GM19035 (cell line): Measurements from ENCODE around the gene RTN4R.

Source experiments
- ATAC-seq: cut with Tn5 transposase; IDR thresholded peaks from one replicate; pipeline ENCODE4 v1.9.1; 2021; ENCODE audit not compliant: unreplicated experiment

Gene RTN4R

DNA sequence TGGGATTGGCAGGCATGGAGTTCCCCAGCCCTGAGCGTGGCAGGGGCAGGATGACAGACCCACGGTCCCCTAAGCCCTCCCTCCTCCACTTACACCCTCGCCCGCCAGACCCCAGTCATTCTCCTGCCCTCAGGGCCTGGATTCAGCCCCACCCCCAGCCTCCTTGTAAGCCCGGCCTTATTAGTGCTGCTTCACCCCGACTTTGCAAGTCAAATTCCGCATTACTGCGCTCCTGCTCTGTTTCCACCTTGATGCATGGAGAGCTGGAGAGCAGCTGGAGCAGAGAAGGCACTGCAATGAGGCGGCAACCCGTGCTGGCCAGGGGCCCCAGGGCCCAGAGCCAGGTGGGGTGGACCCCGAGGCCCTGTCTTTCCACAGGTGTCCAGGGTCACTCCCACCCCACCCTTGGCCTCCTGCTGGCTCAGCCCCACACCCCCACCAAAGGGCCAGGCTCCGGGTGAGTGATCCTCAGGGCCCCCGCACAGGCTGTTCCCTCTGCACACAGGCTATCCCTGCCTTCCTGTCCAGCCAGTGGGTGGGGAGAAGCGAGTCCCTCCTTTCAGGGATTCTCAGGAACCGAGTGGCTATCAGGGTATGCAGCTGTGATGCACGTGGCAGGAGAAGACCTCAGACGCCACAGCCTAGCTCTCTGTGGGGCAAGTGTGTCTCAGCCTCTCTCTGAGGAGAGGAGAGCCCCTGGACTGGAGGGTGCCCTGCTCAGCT is 36.4 kb downstream of the RTN4R start:
- ATAC-seq = no peak

- ATAC-seq = no peak
These were observed 37.2 kb downstream of the RTN4R start for GRCh38 chr22:20230777-20231420.

DNA sequence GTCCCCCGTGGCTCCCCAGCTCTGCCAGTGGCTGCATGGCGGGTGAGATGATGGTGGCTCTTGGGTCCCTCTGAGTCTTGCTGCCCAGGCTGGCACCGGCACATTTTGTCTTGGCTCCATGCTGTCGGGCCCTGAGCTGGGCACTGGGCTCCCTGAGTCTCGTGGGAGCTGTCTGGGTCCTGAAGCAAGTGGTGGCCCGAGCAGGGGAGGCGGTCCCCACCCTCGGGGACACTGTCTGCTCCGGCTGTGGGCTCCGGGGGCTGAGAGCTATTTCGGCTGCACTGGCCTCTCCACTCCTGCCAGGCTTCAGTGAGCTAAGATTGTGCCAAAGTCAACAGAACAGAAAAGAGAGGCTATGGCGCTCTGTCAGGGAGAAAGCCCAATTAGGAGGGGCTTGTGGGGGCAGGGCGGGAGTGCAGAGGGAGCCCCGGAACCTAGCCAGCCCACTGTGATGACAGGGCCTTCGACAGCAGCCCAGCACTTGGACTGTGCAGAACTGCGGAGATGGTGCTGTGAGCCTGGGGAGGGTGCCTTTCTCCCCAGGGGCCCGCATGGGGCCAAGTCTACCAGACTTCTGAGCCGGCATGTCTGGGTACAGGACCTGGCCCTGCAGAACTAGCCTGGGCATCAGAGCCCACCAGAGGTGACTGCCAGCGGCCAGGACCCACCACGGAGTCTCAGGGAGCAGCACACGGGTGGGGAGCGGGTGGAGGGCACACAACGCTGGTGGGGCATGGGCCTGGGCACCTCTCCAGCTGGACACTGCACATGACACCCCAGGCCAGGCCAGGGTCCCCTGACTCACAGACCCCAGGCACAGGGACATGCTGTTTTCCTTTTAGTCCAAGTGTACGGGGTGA is 38.0 kb downstream of the RTN4R start:
- ATAC-seq = no peak

GRCh38 chr22:20228939-20229272 is 39.2 kb downstream of the RTN4R start:
- no peak for ATAC-seq

DNA sequence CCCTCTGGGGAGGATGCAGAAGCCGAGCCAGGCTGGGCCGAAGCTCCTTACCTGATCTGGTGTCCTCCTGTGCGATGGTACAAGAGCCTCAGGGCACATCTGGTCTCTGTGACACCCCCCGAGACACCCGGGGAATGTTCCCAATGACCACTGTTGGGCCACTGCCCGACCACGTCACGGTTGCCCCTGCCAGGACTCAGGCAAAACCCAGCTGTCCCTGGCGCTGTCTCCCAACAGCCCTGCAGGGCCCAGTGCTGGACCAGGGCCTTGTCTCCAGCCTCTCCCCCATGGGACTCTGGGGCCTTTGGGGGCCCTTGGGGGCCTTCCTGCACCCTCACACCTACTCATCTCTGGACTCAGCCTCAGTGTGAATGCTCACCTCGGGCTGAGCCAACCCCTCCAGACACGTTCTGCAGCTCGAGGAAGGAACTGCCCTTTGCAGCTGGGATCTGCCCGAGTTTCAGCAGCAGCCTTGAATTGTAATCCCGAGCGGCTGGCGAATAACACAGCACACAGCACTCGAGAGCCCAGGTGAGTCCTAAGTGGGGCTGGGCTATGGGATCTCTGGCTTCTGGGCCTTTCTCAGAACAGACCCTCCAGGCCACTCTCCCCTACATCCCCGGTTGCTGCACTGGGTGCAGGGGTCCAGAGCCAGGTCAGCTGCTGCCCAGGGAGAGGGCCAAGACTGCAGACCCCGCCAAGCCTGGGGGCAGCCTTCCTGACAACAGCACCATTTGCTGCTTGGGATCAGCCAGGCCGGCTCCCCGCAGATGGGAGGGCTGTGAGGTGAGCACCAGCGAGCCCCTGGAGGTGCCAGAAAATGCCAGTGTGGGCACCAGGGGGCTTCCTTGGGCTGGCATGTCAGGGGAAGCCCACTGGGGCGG is 39.8 kb downstream of the RTN4R start:
- ATAC-seq = no peak

DNA sequence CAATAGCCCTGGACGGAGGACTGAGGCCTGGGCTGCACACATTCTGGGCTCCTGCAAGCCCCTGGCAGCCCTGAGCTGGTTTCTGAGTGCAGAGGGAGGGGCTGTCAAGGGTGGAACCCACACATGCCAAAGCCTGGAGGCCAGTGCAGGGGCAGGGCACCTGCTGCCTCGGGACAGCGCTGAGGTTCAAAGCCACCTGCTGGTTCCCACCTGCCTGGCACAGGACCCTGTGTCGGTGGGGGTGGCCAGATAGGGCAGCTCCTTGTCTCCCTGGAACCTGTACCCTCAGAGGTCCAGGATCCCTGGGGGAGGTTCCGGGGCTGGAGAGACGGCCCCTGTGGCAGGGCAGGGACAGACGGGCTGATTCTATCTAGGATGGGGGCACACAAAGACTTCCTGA is 40.8 kb downstream of the RTN4R start:
- no peak for ATAC-seq

- ATAC-seq = no peak
These were observed 41.3 kb downstream of the RTN4R start for GRCh38 chr22:20226760-20227350.

DNA sequence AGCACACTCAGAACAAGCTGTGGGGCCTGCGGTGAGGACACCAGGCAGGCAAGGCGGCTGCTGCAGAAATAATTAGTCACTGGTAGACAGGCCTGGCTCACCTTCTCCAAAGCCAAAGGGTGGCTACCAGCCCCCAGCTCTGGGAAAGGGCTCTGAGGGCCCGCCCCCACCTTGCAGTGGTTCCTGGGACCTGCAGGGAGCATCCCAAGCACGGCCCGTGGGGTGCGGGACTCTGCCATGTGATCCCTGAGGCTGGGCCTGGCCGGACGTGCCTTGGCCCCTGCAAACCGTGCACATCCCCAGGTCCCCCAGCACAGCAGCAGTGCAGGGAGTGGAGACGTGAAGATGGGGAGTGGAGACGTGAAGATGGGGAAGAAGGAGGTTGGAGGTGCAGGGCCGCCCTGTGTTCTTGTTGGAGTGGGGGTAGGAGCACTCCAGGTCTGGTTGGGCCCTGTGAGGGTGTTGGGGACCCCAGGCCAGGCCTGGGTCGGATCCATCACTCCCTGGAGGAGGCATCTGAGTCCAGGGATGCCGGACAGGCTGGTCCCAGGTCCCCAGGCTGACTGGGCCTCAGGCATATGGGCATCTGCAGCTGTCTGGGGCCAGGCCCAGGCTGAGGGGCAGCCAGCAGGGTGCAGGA is 41.9 kb downstream of the RTN4R start:
- ATAC-seq = no peak

DNA sequence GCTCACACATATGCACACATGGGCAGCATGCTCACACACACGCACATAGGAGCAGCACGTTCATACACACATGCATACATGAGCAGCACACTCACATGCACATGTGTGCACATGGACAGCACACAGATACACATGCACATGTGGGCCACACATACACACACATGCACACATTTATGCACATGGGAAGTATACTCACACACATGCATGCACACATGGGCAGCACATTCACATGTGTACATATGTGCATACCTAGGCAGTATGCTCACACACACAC is 42.5 kb downstream of the RTN4R start:
- no peak for ATAC-seq

DNA sequence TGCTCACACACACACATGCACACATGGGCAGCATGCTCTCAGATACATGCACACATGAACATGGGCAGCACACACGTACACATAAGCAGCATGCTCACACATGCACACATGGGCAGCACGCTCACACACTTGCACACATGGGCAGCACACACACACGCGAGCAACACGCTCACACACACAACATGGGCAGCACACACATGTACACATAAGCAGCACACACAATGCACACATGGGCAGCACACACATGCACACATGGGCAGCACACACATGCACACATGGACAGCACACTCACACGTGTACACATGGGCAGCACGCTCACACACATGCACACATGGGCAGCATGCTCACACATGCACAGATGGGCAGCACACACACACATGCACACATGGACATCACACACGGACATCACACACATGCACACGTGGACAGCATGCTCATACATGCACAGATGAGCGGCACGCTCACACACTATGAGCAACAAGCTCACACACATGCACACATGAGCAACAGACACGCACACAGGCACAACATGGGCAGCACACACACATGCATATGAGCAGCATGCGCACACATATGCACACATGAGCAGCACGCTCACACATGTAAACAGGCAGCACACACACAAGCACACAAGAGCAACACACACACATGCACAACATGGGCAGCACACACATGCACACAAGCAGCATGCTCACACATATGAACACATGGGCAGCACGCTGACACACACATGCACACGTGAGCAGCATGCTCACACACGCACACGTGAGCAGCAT is 43.0 kb downstream of the RTN4R start:
- ATAC-seq = no peak

- no peak for ATAC-seq
These were observed 43.9 kb downstream of the RTN4R start for GRCh38 chr22:20224256-20224626.

GRCh38 chr22:20223421-20224255 is 44.5 kb downstream of the RTN4R start:
- ATAC-seq = no peak

DNA sequence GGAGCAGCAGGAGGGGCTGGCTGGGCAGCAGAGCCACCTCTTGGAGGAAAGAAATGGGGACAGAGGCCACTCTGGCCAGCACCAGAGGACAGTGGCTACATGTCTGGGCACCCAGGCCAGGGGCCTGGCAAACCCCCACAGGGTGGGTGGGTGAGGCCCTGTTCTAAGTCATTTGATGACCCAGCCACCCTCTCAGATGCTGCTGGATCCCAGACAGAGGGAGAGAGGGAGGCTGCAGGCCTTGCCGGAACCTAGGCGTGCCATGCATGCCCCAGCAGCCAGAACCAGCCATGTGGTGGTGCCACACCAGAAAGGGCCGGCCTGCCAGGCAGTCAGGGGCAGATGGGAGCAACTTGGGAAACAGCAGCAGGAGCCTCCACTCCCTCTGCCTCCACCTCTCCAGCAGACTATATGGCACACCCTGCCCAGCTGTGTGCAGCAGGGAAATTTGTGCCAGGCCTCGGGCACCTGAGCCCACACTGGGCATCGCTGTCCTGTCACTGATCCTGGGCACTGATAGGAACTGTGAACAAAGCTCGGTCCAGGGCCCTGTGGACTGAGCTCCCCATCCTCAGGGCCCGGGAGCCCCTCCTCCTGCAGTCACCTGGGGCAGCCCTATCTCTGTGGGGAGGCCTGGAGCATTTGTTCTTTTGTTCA is 45.2 kb downstream of the RTN4R start:
- ATAC-seq = no peak

- no peak for ATAC-seq
These were observed 46.4 kb downstream of the RTN4R start for GRCh38 chr22:20221421-20222340.

GRCh38 chr22:20220629-20221026 is 47.5 kb downstream of the RTN4R start:
- ATAC-seq = no peak

- ATAC-seq = no peak
These were observed 48.2 kb downstream of the RTN4R start for GRCh38 chr22:20219667-20220628.
